Measurements from ENCODE around the gene DNM2. TPM values are rescaled to one million over a fixed set of nuclear protein-coding genes. Genes with fewer than 3 reads are reported as not detected.

The DNM2 gene
- total and polyA plus RNA-seq, 9 of the 15 experiments (the other 6 are each of a cell fraction or from before 2014, with no cell fraction given): 2.2 to 161 (median 72.6) TPM

DNA sequence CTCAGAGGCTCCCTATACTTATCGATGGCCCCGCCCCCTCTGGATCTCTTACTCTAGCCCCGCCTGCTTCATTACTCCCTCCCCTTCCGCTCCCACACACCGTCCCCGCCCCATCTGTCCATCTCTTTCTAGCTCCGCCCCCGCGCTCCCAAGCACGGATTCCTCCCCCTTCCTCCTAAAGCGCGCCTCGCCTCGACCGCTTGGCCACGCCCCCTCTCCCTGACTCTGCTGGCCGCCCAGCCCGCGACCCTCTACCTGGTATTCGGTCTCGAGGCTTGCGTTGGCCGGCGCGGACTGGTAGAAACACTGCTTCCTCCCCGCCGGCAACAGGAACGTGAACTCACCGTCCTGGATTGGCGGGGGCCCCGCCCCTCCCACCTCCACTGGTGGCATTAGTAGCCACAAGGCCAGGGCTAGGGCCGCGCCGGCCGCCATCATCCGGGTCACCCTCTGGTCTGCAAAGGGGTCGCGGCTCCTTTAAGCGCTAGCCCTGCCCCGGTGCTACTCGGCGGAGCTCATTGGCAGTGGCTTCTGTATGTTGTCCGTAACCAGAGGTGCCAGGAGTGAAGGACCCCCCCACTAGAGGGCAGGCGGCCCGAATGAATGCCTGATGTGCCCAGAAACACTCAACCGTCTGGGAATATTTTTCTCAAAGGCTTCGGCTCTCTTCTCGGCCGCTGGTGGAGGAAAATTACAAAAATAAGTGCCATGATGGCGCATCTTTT, 118.0 kb downstream of the DNM2 start, which contains the start of gene TMED1 (continued):
- TF ChIP-seq SAFB (IDR thresholded peaks at IDR 0.05; ENCODE audit: borderline replicate concordance, low read depth, low read length) (no peak), MCM7 (IDR thresholded peaks at IDR 0.05) (no peak), NFXL1 (CRISPR knock-in tag; IDR thresholded peaks at IDR 0.05) (no peak), PHB2 (IDR thresholded peaks at IDR 0.05; ENCODE audit: low read depth) (no peak), CHD4 (IDR thresholded peaks at IDR 0.05; ENCODE audit: insufficient read depth, insufficient replicate concordance, low read depth, low read length, poor library complexity, severe bottlenecking) (no peak), RAD51 (IDR thresholded peaks at IDR 0.05; ENCODE audit: borderline replicate concordance, low read depth) (no peak), HLTF (IDR thresholded peaks at IDR 0.05) (no peak), TSC22D4 (tag; IDR thresholded peaks at IDR 0.05) (no peak), XRCC4 (IDR thresholded peaks at IDR 0.05; ENCODE audit: extremely low read depth, insufficient read depth, insufficient read length) (no peak), ARID1B (IDR thresholded peaks at IDR 0.05) (0 out of 2 replicates have a peak, but pooled peaks have one; percentile 32), ZBTB12 (CRISPR knock-in tag; IDR thresholded peaks at IDR 0.05) (no peak), DACH1 (IDR thresholded peaks at IDR 0.05; ENCODE audit: partially characterized antibody) (peak; percentile 97), PHF8 (IDR thresholded peaks at IDR 0.05; ENCODE audit: borderline replicate concordance, low read length) (peak; percentile 90), KDM5B (IDR thresholded peaks at IDR 0.05; ENCODE audit: insufficient replicate concordance, low read depth, low read length) (no peak), PCBP2 (IDR thresholded peaks at IDR 0.05; ENCODE audit: low read depth, low read length, poor library complexity, severe bottlenecking) (no peak), STAG1 (CRISPR knock-in tag; IDR thresholded peaks at IDR 0.05; ENCODE audit: borderline replicate concordance) (no peak), ZNF717 (CRISPR knock-in tag; IDR thresholded peaks at IDR 0.05) (no peak), MBD2 (IDR thresholded peaks at IDR 0.05; ENCODE audit: borderline replicate concordance, low read depth) (peak; percentile 48; the same call in 1 of the 2 replicates), HMG20B (CRISPR knock-in tag; IDR thresholded peaks at IDR 0.05) (no peak), ZNF766 (CRISPR knock-in tag; conservative IDR thresholded peaks at IDR 0.05) (no peak), ZNF165 (CRISPR knock-in tag; IDR thresholded peaks at IDR 0.05; ENCODE audit: borderline replicate concordance) (no peak), BRD4 (IDR thresholded peaks at IDR 0.05) (no peak; the same call in 1 of the 2 replicates), FOXA1 (IDR thresholded peaks at IDR 0.05; ENCODE audit: borderline replicate concordance) (no peak), DDX20 (tag; IDR thresholded peaks at IDR 0.05; ENCODE audit: low read depth) (no peak), E2F3 (CRISPR knock-in tag; IDR thresholded peaks at IDR 0.05) (peak; percentile 15; the same call in 1 of the 2 replicates), ZNF77 (CRISPR knock-in tag; IDR thresholded peaks at IDR 0.05) (no peak), TRIM28 (IDR thresholded peaks at IDR 0.05) (no peak; the same call in 1 of the 2 replicates), RFX5 (IDR thresholded peaks at IDR 0.05; ENCODE audit: low read depth, low read length) (no peak), HDAC1 (IDR thresholded peaks at IDR 0.05) (peak in 1 of 2 experiments; percentile 34; a peak in 1 of 4 replicates), ZNF668 (CRISPR knock-in tag; IDR thresholded peaks at IDR 0.05) (no peak), HES1 (IDR thresholded peaks at IDR 0.05; ENCODE audit: low read depth) (no peak), NR3C1 (CRISPR knock-in tag; IDR thresholded peaks at IDR 0.05) (no peak)
